Liver (tissue), 5 donors: Measurements from ENCODE around the gene DCC. TPM values are rescaled to one million over a fixed set of nuclear protein-coding genes. Genes with fewer than 3 reads are reported as not detected.

Experiments used
- polyA plus RNA-seq, 2 donors: library from polyadenylated mRNA; stranded (reverse) in 1 of 2; unstranded in 1 of 2; fragments of 200-250 nt in 1 of 2; fragments of >200 nt in 1 of 2; fragmentation: Nextera tagmentation in 1 of 2; extraction: Ambion mirVana in 1 of 2; gene quantifications; one replicate each; pipeline versions ENCODE4 v1.2.1 to v1.2.3, GENCODE V29; 2013 to 2015
- small RNA-seq: library from RNA; depleted of rRNA; stranded (forward); fragments of <200 nt; gene quantifications from one replicate; pipeline ENCODE3, GENCODE V24; 2014
- total RNA-seq, 2 donors: library from RNA; depleted of rRNA; stranded (reverse); fragments of >200 nt; gene quantifications; one replicate each; pipeline ENCODE4 v1.2.3, GENCODE V29; 2014
- donor health status: healthy.
- donor health status: healthy.
- donor health status: healthy.

DCC gene
- total and polyA plus RNA-seq, 4 donors = under 0.01 to 0.03 TPM; not detected in 2

Small RNA genes lying within 50 kb of the gene (small RNA-seq; reads per million reads assigned to genes)
- gene AC011155.1 (not detected), gene MIR4528 (not detected)
